ENCODE data around the gene PLCD1. TPM values are rescaled to one million over a fixed set of nuclear protein-coding genes. Genes with fewer than 3 reads are reported as not detected.
"Not testable (repeated sequence)": the region's sequence is repeated elsewhere in the genome, so short reads cannot be mapped to it uniquely, and the experiment has no call there.

PLCD1 gene
- total RNA-seq, 2 experiments from 2014 or later: 7.7 to 10.4 TPM

GRCh38 chr3:38036286-38036685, 6.8 kb upstream of the PLCD1 start:
- CTCF ChIA-PET (ENCODE audit: unreplicated experiment): no interaction called here
- Histone ChIP-seq H3K4me3 (ENCODE audit: low read depth, low read length, poor library complexity, severe bottlenecking) (no peak overlapping the region), H3K36me3 (ENCODE audit: insufficient read depth, low read length) (no peaks in the 10 kb centered on the region), H2AFZ (ENCODE audit: low read length) (no peak overlapping the region), H3K79me2 (ENCODE audit: insufficient read depth, low read depth, low read length) (no peaks in the 10 kb centered on the region), H3K4me1 (ENCODE audit: insufficient read depth, low read length, poor library complexity, severe bottlenecking) (peaks cover 8% of the 10 kb centered on the region), H3K4me2 (ENCODE audit: low read length) (no peak overlapping the region), H3K27ac (ENCODE audit: low read depth, low read length, poor library complexity, severe bottlenecking) (no peak overlapping the region), H3K9me2 (ENCODE audit: insufficient read depth, low read length) (no peaks in the 10 kb centered on the region), H3K9me3 (ENCODE audit: low read length) (no peaks in the 10 kb centered on the region), H4K20me1 (ENCODE audit: insufficient read depth, low read length) (no peaks in the 10 kb centered on the region)
- no TSS peak for BruUV-seq (replicated peaks)
- no peak for DNase-seq (ENCODE audit: low spot score)
- intact Hi-C loops (cut with micrococcal nuclease; ENCODE audit: unreplicated experiment): no loop called here
- no peak for TF ChIP-seq CTCF (conservative IDR thresholded peaks at IDR 0.05; ENCODE audit: low read length)
- POLR2A ChIA-PET: no interaction called here

- H3K4me2 ChIP-seq (ENCODE audit: low read length); intact Hi-C loops (cut with micrococcal nuclease; ENCODE audit: unreplicated experiment); H3K36me3 ChIP-seq (ENCODE audit: insufficient read depth, low read length); H3K4me3 ChIP-seq (ENCODE audit: low read depth, low read length, poor library complexity, severe bottlenecking); H3K4me1 ChIP-seq (ENCODE audit: insufficient read depth, low read length, poor library complexity, severe bottlenecking); H3K9me2 ChIP-seq (ENCODE audit: insufficient read depth, low read length); CTCF ChIA-PET (ENCODE audit: unreplicated experiment); H3K79me2 ChIP-seq (ENCODE audit: insufficient read depth, low read depth, low read length); H4K20me1 ChIP-seq (ENCODE audit: insufficient read depth, low read length); H2AFZ ChIP-seq (ENCODE audit: low read length); DNase-seq (ENCODE audit: low spot score); BruUV-seq (replicated peaks); H3K27ac ChIP-seq (ENCODE audit: low read depth, low read length, poor library complexity, severe bottlenecking); POLR2A ChIA-PET; H3K9me3 ChIP-seq (ENCODE audit: low read length): not testable (repeated sequence)
Observed at GRCh38 chr3:38034335-38034734, 4.9 kb upstream of the PLCD1 start.

GRCh38 chr3:38033586-38033985, 4.1 kb upstream of the PLCD1 start:
- H3K4me1 ChIP-seq (ENCODE audit: insufficient read depth, low read length, poor library complexity, severe bottlenecking); H3K27ac ChIP-seq (ENCODE audit: low read depth, low read length, poor library complexity, severe bottlenecking); H3K4me3 ChIP-seq (ENCODE audit: low read depth, low read length, poor library complexity, severe bottlenecking); POLR2A ChIA-PET; H3K4me2 ChIP-seq (ENCODE audit: low read length); H4K20me1 ChIP-seq (ENCODE audit: insufficient read depth, low read length); H3K9me3 ChIP-seq (ENCODE audit: low read length); CTCF ChIA-PET (ENCODE audit: unreplicated experiment); H2AFZ ChIP-seq (ENCODE audit: low read length); H3K36me3 ChIP-seq (ENCODE audit: insufficient read depth, low read length); DNase-seq (ENCODE audit: low spot score); H3K9me2 ChIP-seq (ENCODE audit: insufficient read depth, low read length); BruUV-seq (replicated peaks); H3K79me2 ChIP-seq (ENCODE audit: insufficient read depth, low read depth, low read length); intact Hi-C loops (cut with micrococcal nuclease; ENCODE audit: unreplicated experiment): not testable (repeated sequence)

DNA sequence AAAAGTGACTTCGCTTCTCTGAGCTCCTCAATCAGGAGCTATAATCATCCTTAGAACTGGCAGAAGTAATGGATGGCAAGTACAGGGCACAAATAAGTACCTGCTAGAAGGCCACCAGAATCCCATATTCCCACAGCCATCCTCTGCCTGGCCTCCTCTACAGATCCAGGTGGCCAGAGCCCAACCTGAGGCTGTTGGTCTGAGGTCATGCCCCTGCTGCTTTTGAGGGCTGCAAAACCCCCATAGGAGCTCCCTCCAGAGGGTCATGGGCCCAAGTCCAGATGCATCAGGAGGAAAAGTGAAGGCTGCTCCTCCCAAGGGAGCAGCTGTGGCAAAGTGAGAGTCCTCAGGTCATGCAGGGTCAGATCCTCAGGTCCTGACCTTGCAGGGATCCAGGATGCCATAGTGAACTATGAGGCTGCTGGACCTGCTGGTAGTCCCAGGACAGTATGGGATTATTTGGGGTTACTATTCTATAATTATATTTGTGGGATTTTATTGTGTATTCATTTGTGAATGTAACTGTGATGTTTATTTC, 3.0 kb upstream of the PLCD1 start:
- H3K4me1 ChIP-seq (ENCODE audit: insufficient read depth, low read length, poor library complexity, severe bottlenecking): no peaks in the 10 kb centered on the region
- intact Hi-C loops (cut with micrococcal nuclease; ENCODE audit: unreplicated experiment): no loop called here
- H3K36me3 ChIP-seq (ENCODE audit: insufficient read depth, low read length): no peaks in the 10 kb centered on the region
- no peaks in the 10 kb centered on the region for H3K9me3 ChIP-seq (ENCODE audit: low read length)
- H2AFZ ChIP-seq (ENCODE audit: low read length): no peak overlapping the region
- POLR2A ChIA-PET: no interaction called here
- no peak for DNase-seq (ENCODE audit: low spot score)
- H3K4me2 ChIP-seq (ENCODE audit: low read length): no peak overlapping the region
- TF ChIP-seq CTCF (conservative IDR thresholded peaks at IDR 0.05; ENCODE audit: low read length) (no peak), EZH2phosphoT487 (IDR thresholded peaks at IDR 0.05; ENCODE audit: borderline replicate concordance, low read depth, low read length) (no peak)
- BruUV-seq (replicated peaks): no TSS peak
- no peaks in the 10 kb centered on the region for H4K20me1 ChIP-seq (ENCODE audit: insufficient read depth, low read length)
- CTCF ChIA-PET (ENCODE audit: unreplicated experiment): no interaction called here
- H3K9me2 ChIP-seq (ENCODE audit: insufficient read depth, low read length): no peaks in the 10 kb centered on the region
- H3K27ac ChIP-seq (ENCODE audit: low read depth, low read length, poor library complexity, severe bottlenecking): no peak overlapping the region
- no peaks in the 10 kb centered on the region for H3K79me2 ChIP-seq (ENCODE audit: insufficient read depth, low read depth, low read length)
- H3K4me3 ChIP-seq (ENCODE audit: low read depth, low read length, poor library complexity, severe bottlenecking): no peak overlapping the region

Measured in OCI-LY7 (cell line).